H9 (cell line): Measurements from ENCODE around the gene HMGA1. TPM values are rescaled to one million over a fixed set of nuclear protein-coding genes. Genes with fewer than 3 reads are reported as not detected.

ENCODE experiments used
- DNase-seq: peaks from one replicate; pipeline ENCODE4 v3.0.0-alpha.2; 2017
- H2AFZ ChIP-seq: one replicate; pipeline ENCODE4 v1.6.1; 2013; ENCODE audit warnings: mild to moderate bottlenecking, low read length, control low read depth, moderate library complexity
- H2AK5ac ChIP-seq: 2 replicates; pipeline ENCODE4 v1.6.1; 2013; ENCODE audit warnings: low read length, control low read depth, mixed read lengths; ENCODE audit not compliant: insufficient read length
- H2BK120ac ChIP-seq: one replicate; pipeline ENCODE4 v1.6.1; 2013; ENCODE audit warnings: low read depth, mild to moderate bottlenecking, low read length, control low read depth, inconsistent platforms; ENCODE audit not compliant: poor library complexity, severe bottlenecking
- H2BK12ac ChIP-seq: 2 replicates; pipeline ENCODE4 v1.6.1; 2013; ENCODE audit warnings: low read length, control low read depth, mixed read lengths, low read depth; ENCODE audit not compliant: insufficient read length
- H2BK15ac ChIP-seq: 2 replicates; pipeline ENCODE4 v1.6.1; 2013; ENCODE audit warnings: low read depth, low read length, control low read depth
- H2BK20ac ChIP-seq: one replicate; pipeline ENCODE4 v1.6.1; 2013; ENCODE audit warnings: low read depth, mild to moderate bottlenecking, low read length, control low read depth, inconsistent platforms; ENCODE audit not compliant: poor library complexity, severe bottlenecking
- H2BK5ac ChIP-seq: 2 replicates; pipeline ENCODE4 v1.6.1; 2013; ENCODE audit warnings: low read length, control low read depth, mixed read lengths; ENCODE audit not compliant: insufficient read length
- H3K14ac ChIP-seq: 2 replicates; pipeline ENCODE4 v1.6.1; 2013; ENCODE audit warnings: low read length, control low read depth; ENCODE audit not compliant: insufficient read depth
- H3K18ac ChIP-seq: 2 replicates; pipeline ENCODE4 v1.6.1; 2013; ENCODE audit warnings: low read depth, mild to moderate bottlenecking, mixed read lengths, low read length, control low read depth; ENCODE audit not compliant: insufficient read length
- H3K23ac ChIP-seq: 2 replicates; pipeline ENCODE4 v1.6.1; 2013; ENCODE audit warnings: low read length, control low read depth, mixed read lengths, low read depth; ENCODE audit not compliant: insufficient read length
- H3K23me2 ChIP-seq: 2 replicates; pipeline ENCODE4 v1.6.1; 2013; ENCODE audit warnings: low read depth, mild to moderate bottlenecking, mixed read lengths, low read length, control low read depth; ENCODE audit not compliant: insufficient read length, poor library complexity, severe bottlenecking
- H3K27ac ChIP-seq: 2 replicates; pipeline ENCODE4 v1.5.1; 2013; ENCODE audit warnings: low read length, control low read depth, mixed read lengths, low read depth; ENCODE audit not compliant: insufficient read length
- H3K27me3 ChIP-seq: 2 replicates; pipeline ENCODE4 v1.6.1; 2013; ENCODE audit warnings: low read length, control low read depth, inconsistent platforms; ENCODE audit not compliant: insufficient read depth
- H3K4ac ChIP-seq: 2 replicates; pipeline ENCODE4 v1.6.1; 2013; ENCODE audit warnings: low read depth, mild to moderate bottlenecking, control low read depth, inconsistent platforms, low read length, moderate library complexity
- H3K4me1 ChIP-seq: 2 replicates; pipeline ENCODE4 v1.6.1; 2013; ENCODE audit warnings: low read length, control low read depth, inconsistent platforms; ENCODE audit not compliant: insufficient read depth
- H3K4me2 ChIP-seq: 2 replicates; pipeline ENCODE4 v1.6.1; 2013; ENCODE audit warnings: low read length, control low read depth, mixed read lengths; ENCODE audit not compliant: insufficient read length, insufficient read depth
- H3K56ac ChIP-seq: 2 replicates; pipeline ENCODE4 v1.6.1; 2013; ENCODE audit warnings: low read depth, mild to moderate bottlenecking, mixed read lengths, low read length, control low read depth; ENCODE audit not compliant: insufficient read length
- H3K79me1 ChIP-seq: 2 replicates; pipeline ENCODE4 v1.6.1; 2013; ENCODE audit warnings: low read depth, mild to moderate bottlenecking, moderate library complexity, low read length, control low read depth, inconsistent platforms; ENCODE audit not compliant: insufficient read depth, poor library complexity, severe bottlenecking
- H3K79me2 ChIP-seq: 2 replicates; pipeline ENCODE4 v1.6.1; 2013; ENCODE audit warnings: low read length, control low read depth, inconsistent platforms; ENCODE audit not compliant: insufficient read depth
- H3K9ac ChIP-seq: 2 replicates; pipeline ENCODE4 v1.6.1; 2013; ENCODE audit warnings: low read length, control low read depth, mixed read lengths; ENCODE audit not compliant: insufficient read length; ENCODE audit errors: extremely low read depth
- H3K9me3 ChIP-seq: one replicate; pipeline ENCODE4 v1.6.1; 2013; ENCODE audit warnings: low read depth, low read length, inconsistent platforms; ENCODE audit not compliant: control insufficient read depth
- H3T11ph ChIP-seq: one replicate; pipeline ENCODE4 v1.6.1; 2013; ENCODE audit warnings: mild to moderate bottlenecking, low read length, control low read depth, inconsistent platforms
- H4K20me1 ChIP-seq: one replicate; pipeline ENCODE4 v1.6.1; 2013; ENCODE audit not compliant: control insufficient read depth, insufficient read length, insufficient read depth
- H4K5ac ChIP-seq: 2 replicates; pipeline ENCODE4 v1.6.1; 2013; ENCODE audit warnings: low read depth, mild to moderate bottlenecking, mixed read lengths, low read length, control low read depth; ENCODE audit not compliant: insufficient read length
- H4K8ac ChIP-seq: replicated peaks from 2 replicates; pipeline ENCODE4 v1.6.1; 2013; ENCODE audit warnings: low read length, control low read depth, mixed read lengths, low read depth; ENCODE audit not compliant: insufficient read length
- H4K91ac ChIP-seq: 2 replicates; pipeline ENCODE4 v1.6.1; 2013; ENCODE audit warnings: low read depth, mild to moderate bottlenecking, moderate library complexity, mixed read lengths, low read length, control low read depth; ENCODE audit not compliant: insufficient read length
- H3K27ac Mint-ChIP-seq, 3 experiments: 2 replicates in 2 of 3; 3 replicates in 1 of 3; pipeline ENCODE4 v1.8.0; 2020 to 2021; ENCODE audit warnings: mixed read lengths in 3 of 3, mild to moderate bottlenecking in 1 of 3, moderate library complexity in 1 of 3
- H3K27me3 Mint-ChIP-seq: 2 replicates; pipeline ENCODE4 v1.8.0; 2021; ENCODE audit warnings: low read depth, mild to moderate bottlenecking, moderate library complexity, mixed read lengths
- H3K36me3 Mint-ChIP-seq, 3 experiments: 2 replicates in 2 of 3; 3 replicates in 1 of 3; pipeline ENCODE4 v1.8.0; 2020 to 2021; ENCODE audit warnings: low read depth in 3 of 3, mixed read lengths in 3 of 3; ENCODE audit not compliant: insufficient read depth in 1 of 3
- H3K4me1 Mint-ChIP-seq, 2 experiments: 2 replicates each; pipeline ENCODE4 v1.8.0; 2020; ENCODE audit warnings: mixed read lengths in 2 of 2
- H3K4me3 Mint-ChIP-seq, 2 experiments: 2 replicates in 1 of 2; 3 replicates in 1 of 2; pipeline ENCODE4 v1.8.0; 2020 to 2021; ENCODE audit warnings: mild to moderate bottlenecking in 2 of 2, mixed read lengths in 2 of 2, moderate library complexity in 1 of 2
- H3K9me3 Mint-ChIP-seq, 2 experiments: 2 replicates in 1 of 2; 3 replicates in 1 of 2; pipeline ENCODE4 v1.8.0; 2020; ENCODE audit warnings: mild to moderate bottlenecking in 2 of 2, mixed read lengths in 2 of 2, moderate library complexity in 1 of 2
- CTCF ChIP-seq: fragments of 200-600 bp; sonication (generic); conservative IDR thresholded peaks from 3 replicates; pipeline ENCODE4 v1.8.0; 2021; ENCODE audit warnings: antibody characterized with exemption, mild to moderate bottlenecking
- WGBS: extraction: QIAGEN DNeasy Blood & Tissue Kit; methylation state at CpG from one replicate; pipeline ENCODE4 v1.1.7; 2013; ENCODE audit warnings: missing lambda C conversion rate, low lambda C conversion rate, mixed read lengths; ENCODE audit not compliant: insufficient read length; ENCODE audit errors: extremely low coverage; 5-methylcytosine and 5-hydroxymethylcytosine counted together
- total RNA-seq: library from RNA; stranded (reverse); gene quantifications from 2 replicates; pipeline ENCODE4 v1.2.1, GENCODE V29; 2021

Gene HMGA1
- total RNA-seq, 1 experiment from 2014 or later, result 2,116 TPM

GRCh38 chr6:34204693-34205092, 32.0 kb upstream of the HMGA1 start:
- no peaks in the 10 kb centered on the region for H3K27me3 ChIP-seq
- Mint-ChIP-seq H3K27me3 (peaks cover 2% of the 10 kb centered on the region), H3K9me3 (peaks cover 0 to 10% of the 10 kb centered on the region in 2 experiments; a peak in 2 of 5 replicates), H3K4me3 (no peak overlapping the region), H3K36me3 (peaks cover 0 to 7% (median 2%) of the 10 kb centered on the region in 3 experiments; a peak in 2 of 7 replicates), H3K27ac (no peak overlapping the region), H3K4me1 (peaks cover 35 to 40% of the 10 kb centered on the region in 2 experiments)
- H3K56ac ChIP-seq, result no peak overlapping the region
- H3K4me1 ChIP-seq, result peaks cover 7% of the 10 kb centered on the region
- no peak for TF ChIP-seq CTCF
- H3K9ac ChIP-seq, result no peak overlapping the region
- no peak overlapping the region for H2AFZ ChIP-seq
- H4K91ac ChIP-seq, result no peak overlapping the region
- no peaks in the 10 kb centered on the region for H3K9me3 ChIP-seq
- no peaks in the 10 kb centered on the region for H3K23me2 ChIP-seq
- H2BK12ac ChIP-seq, result no peak overlapping the region
- H4K8ac ChIP-seq, result no peak overlapping the region
- no peak overlapping the region for H3K4me2 ChIP-seq
- WGBS, result no CpG with 5 or more reads among the region's 4 CpGs
- no peaks in the 10 kb centered on the region for H3K79me1 ChIP-seq
- no peaks in the 10 kb centered on the region for H4K20me1 ChIP-seq
- H2BK15ac ChIP-seq, result no peak overlapping the region
- no peak overlapping the region for H3K23ac ChIP-seq
- H3T11ph ChIP-seq, result no peak overlapping the region
- H3K79me2 ChIP-seq, result no peaks in the 10 kb centered on the region
- H3K27ac ChIP-seq, result no peak overlapping the region
- no peak overlapping the region for H2AK5ac ChIP-seq
- no peak overlapping the region for H3K4ac ChIP-seq
- no peak overlapping the region for H3K18ac ChIP-seq
- no peak overlapping the region for H2BK120ac ChIP-seq
- no peak overlapping the region for H3K14ac ChIP-seq
- DNase-seq, result no peak
- H2BK5ac ChIP-seq, result no peak overlapping the region
- H4K5ac ChIP-seq, result no peak overlapping the region
- H2BK20ac ChIP-seq, result no peak overlapping the region
